Esophagus muscularis mucosa (tissue), 4 donors: ENCODE measurements around the gene TMC5. TPM values are rescaled to one million over a fixed set of nuclear protein-coding genes. Genes with fewer than 3 reads are reported as not detected.

Source experiments
- DNase-seq: peaks from one replicate; pipeline ENCODE4 v3.0.0-alpha.2; 2017; ENCODE audit errors: extremely low spot score
- H3K27ac ChIP-seq, 4 donors: fragments of 200-600 bp; sonication (generic); replicated peaks in 1 of 4; 1 replicate in 3 of 4; 2 replicates in 1 of 4; pipeline ENCODE4 v1.5.1; 2016 to 2019; ENCODE audit warnings: mild to moderate bottlenecking in 1 of 4
- H3K27me3 ChIP-seq, 4 donors: fragments of 200-600 bp; sonication (generic); one replicate each; pipeline versions ENCODE4 v1.5.1 to v1.6.0; 2016 to 2019
- H3K36me3 ChIP-seq, 4 donors: fragments of 200-600 bp; sonication (generic); one replicate each; pipeline ENCODE4 v1.5.1; 2016 to 2019
- H3K4me1 ChIP-seq, 4 donors: fragments of 200-600 bp; sonication (generic); one replicate each; pipeline ENCODE4 v1.5.1; 2016 to 2019
- H3K4me3 ChIP-seq, 4 donors: fragments of 200-600 bp; sonication (generic); 1 replicate in 2 of 4; 2 replicates in 2 of 4; pipeline ENCODE4 v1.5.1; 2016 to 2019; ENCODE audit warnings: mild to moderate bottlenecking in 4 of 4, moderate library complexity in 1 of 4
- H3K9me3 ChIP-seq, 4 donors: fragments of 200-600 bp; sonication (generic); 1 replicate in 3 of 4; 2 replicates in 1 of 4; pipeline ENCODE4 v1.5.1; 2016 to 2019
- EP300 ChIP-seq: sonication (generic); formaldehyde crosslinking; IDR thresholded peaks from one replicate; pipeline ENCODE4 v1.6.1; 2017; ENCODE audit warnings: antibody characterized with exemption
- POLR2A ChIP-seq: fragments of 450-650 bp; IDR thresholded peaks from one replicate; pipeline ENCODE4 v1.6.1; 2017; ENCODE audit warnings: antibody characterized with exemption, moderate library complexity, mild to moderate bottlenecking, low read depth
- POLR2AphosphoS5 ChIP-seq, 2 donors: sonication (generic); formaldehyde crosslinking; IDR thresholded peaks; one replicate each; pipeline ENCODE4 v1.6.1; 2017; ENCODE audit warnings: antibody characterized with exemption in 2 of 2
- WGBS: methylation state at CpG from one replicate; pipeline ENCODE4 v1.1.5; 2018; 5-methylcytosine and 5-hydroxymethylcytosine counted together
- intact Hi-C: fragments of 100-400 bp; cut with DNase I; formaldehyde crosslinking; loops from one replicate; pipeline ENCODE4 v1.15.1; 2023
- total RNA-seq, 4 donors: library from RNA; depleted of rRNA; stranded (reverse); fragments of >200 nt; gene quantifications; one replicate each; pipeline versions ENCODE4 v1.1.0 to v1.2.1, GENCODE V29; 2016
- TF ChIP-seq, protein P1 (sequence below), 3 experiments: fragments of 200-600 bp in 2 of 3; fragments of 450-650 bp in 1 of 3; sonication (generic) in 2 of 3; IDR thresholded peaks; one replicate each; pipeline ENCODE4 v1.5.1; 2017 to 2019; ENCODE audit warnings: antibody characterized with exemption in 3 of 3, mild to moderate bottlenecking in 2 of 3, moderate library complexity in 1 of 3

The TMC5 gene
- total RNA-seq, 4 donors from 2014 or later = under 0.01 to 0.42 (median 0.12) TPM

DNA sequence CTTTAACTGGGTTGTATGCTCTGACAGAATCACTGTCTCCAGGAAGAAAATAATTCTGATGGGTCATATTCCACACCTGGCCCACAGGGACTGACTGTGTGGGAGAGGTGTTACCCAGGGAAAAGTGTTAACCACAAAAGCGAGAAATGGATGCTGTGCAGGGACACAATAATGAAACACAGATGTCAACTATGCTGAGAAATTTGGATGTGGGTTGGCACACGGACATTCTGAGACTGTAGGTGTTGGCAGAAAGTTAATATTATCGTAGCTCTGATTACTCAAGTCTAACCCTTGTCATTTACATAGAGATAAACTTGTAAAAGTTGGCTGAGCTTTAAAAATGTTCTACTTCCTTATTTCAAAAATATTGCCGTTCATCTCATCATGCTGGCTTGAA lies 19.6 kb downstream of the TMC5 start:
- TF ChIP-seq, protein P1, sequence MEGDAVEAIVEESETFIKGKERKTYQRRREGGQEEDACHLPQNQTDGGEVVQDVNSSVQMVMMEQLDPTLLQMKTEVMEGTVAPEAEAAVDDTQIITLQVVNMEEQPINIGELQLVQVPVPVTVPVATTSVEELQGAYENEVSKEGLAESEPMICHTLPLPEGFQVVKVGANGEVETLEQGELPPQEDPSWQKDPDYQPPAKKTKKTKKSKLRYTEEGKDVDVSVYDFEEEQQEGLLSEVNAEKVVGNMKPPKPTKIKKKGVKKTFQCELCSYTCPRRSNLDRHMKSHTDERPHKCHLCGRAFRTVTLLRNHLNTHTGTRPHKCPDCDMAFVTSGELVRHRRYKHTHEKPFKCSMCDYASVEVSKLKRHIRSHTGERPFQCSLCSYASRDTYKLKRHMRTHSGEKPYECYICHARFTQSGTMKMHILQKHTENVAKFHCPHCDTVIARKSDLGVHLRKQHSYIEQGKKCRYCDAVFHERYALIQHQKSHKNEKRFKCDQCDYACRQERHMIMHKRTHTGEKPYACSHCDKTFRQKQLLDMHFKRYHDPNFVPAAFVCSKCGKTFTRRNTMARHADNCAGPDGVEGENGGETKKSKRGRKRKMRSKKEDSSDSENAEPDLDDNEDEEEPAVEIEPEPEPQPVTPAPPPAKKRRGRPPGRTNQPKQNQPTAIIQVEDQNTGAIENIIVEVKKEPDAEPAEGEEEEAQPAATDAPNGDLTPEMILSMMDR (IDR thresholded peaks at IDR 0.05) = no peak
- TF ChIP-seq EP300 (no peak), POLR2AphosphoS5 (IDR thresholded peaks at IDR 0.05) (no peak), POLR2A (no peak)
- no peaks in the 10 kb centered on the region for H3K9me3 ChIP-seq
- H3K27ac ChIP-seq = no peak overlapping the region
- WGBS = 36% methylated on average over 4 of the region's 4 CpGs
- intact Hi-C loops = no loop called here
- no peak for DNase-seq
- H3K4me3 ChIP-seq = no peak overlapping the region
- no peaks in the 10 kb centered on the region for H3K4me1 ChIP-seq
- no peaks in the 10 kb centered on the region for H3K27me3 ChIP-seq
- H3K36me3 ChIP-seq = no peaks in the 10 kb centered on the region

DNA sequence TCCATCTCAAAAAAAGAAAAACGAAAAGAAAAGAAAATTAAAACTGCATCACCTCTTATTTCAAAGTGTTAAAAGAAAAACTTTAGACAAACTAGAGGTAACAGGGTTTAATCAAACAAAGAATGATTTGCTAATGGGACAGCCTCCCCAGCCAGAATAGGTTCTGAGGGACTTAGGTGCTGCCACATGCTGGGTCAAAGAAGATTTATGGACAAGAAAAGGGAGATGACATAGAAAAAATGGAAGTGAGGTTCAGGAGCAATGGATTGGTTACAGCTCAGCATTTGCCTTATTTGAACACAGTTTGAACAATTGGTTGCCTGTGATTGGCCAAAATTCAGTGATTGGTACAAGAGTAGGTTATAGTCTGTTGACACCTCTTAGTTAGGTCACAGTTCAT lies 21.1 kb downstream of the TMC5 start:
- Histone ChIP-seq H3K4me1 (no peaks in the 10 kb centered on the region), H3K27ac (no peak overlapping the region), H3K36me3 (no peaks in the 10 kb centered on the region), H3K27me3 (peaks cover 0 to 9% (median 0%) of the 10 kb centered on the region in 4 donors), H3K4me3 (no peak overlapping the region), H3K9me3 (no peaks in the 10 kb centered on the region)
- no peak for DNase-seq
- WGBS = 74% methylated on average over 1 of the region's 1 CpG
- no peak for TF ChIP-seq EP300
- intact Hi-C loops = no loop called here

DNA sequence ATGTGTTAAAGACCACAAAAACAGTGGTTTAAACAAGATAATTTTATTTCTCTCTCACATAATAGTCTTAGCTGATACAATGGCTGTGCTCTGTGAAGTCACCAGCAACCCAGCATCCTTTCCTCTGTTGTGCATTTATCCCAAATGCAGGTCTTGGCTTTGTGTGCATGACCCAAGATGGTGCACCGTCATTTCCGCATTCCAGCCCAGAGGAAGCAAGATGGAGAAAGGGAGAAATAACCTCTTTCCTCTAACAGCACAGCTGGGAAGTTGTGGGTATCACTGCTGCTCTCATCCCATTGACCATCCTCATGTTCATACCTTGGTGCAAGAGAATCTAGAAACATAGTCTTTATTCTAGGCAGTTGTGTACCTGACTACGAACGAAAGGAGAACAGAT lies 21.8 kb downstream of the TMC5 start:
- Histone ChIP-seq H3K4me3 (no peak overlapping the region), H3K27ac (no peak overlapping the region), H3K4me1 (no peaks in the 10 kb centered on the region), H3K27me3 (peaks cover 0 to 9% (median 0%) of the 10 kb centered on the region in 4 donors), H3K36me3 (no peaks in the 10 kb centered on the region), H3K9me3 (no peaks in the 10 kb centered on the region)
- no peak for TF ChIP-seq EP300
- no peak for TF ChIP-seq POLR2A
- no peak for TF ChIP-seq POLR2AphosphoS5 (IDR thresholded peaks at IDR 0.05)
- TF ChIP-seq, protein P1 (IDR thresholded peaks at IDR 0.05) = no peak
- 88% methylated on average over 4 of the region's 4 CpGs for WGBS
- intact Hi-C loops = no loop called here
- DNase-seq = no peak

DNA sequence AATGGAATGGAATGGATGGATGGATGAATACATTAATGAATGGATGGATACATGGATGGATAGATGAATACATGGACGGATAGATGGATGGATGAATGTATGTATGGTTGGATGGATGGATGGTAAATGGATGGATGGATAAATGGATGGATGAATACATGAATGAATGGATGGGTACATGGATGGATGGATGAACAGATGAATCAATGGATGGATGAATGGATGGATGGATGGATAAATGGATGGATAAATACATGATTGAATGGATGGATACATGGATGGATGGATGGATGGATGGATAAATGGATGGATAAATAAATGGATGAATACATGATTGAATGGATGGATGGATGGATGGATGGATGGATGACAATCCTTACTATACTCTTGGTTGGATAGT lies 26.0 kb downstream of the TMC5 start:
- intact Hi-C loops = no loop called here
- no peak for DNase-seq
- no peak overlapping the region for H3K4me3 ChIP-seq
- no peak overlapping the region for H3K27ac ChIP-seq
- H3K27me3 ChIP-seq = peaks cover 0 to 9% (median 0%) of the 10 kb centered on the region in 4 donors
- TF ChIP-seq POLR2AphosphoS5 (IDR thresholded peaks at IDR 0.05) (no peak), POLR2A (no peak), EP300 (no peak)
- TF ChIP-seq, protein P1 (IDR thresholded peaks at IDR 0.05) = no peak
- H3K9me3 ChIP-seq = peaks cover 0 to 5% (median 2%) of the 10 kb centered on the region in 4 donors
- WGBS = 62% methylated on average over 1 of the region's 1 CpG
- no peaks in the 10 kb centered on the region for H3K36me3 ChIP-seq
- no peaks in the 10 kb centered on the region for H3K4me1 ChIP-seq

DNA sequence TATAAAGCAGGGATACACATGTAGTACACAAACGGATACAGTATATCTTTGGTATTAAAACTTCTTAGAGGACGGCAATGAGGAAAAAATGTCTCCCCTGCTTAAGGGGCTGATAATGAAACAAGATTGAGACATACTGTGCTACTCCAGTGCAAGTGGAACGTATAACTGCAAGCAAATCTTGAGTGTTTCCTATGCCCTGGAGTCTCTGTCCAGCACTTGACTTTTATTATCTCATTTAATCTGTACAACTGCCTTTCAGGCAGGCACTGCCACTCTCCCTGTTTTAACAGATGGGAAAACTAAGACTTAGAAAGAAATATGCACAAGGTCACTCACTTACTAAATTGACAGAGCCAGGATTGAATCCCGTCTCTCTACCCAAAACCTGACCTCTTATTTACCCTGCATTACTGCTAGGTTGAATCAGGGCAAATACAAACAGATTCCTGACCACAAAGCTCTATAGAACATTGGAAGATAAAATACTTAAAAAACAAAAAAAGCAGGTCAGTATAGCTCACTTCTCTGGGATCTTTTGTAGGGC lies 28.7 kb downstream of the TMC5 start:
- Histone ChIP-seq H3K4me3 (no peak overlapping the region), H3K27ac (no peak overlapping the region), H3K9me3 (peaks cover 0 to 5% (median 2%) of the 10 kb centered on the region in 4 donors), H3K27me3 (peaks cover 0 to 9% (median 0%) of the 10 kb centered on the region in 4 donors), H3K4me1 (no peaks in the 10 kb centered on the region), H3K36me3 (no peaks in the 10 kb centered on the region)
- TF ChIP-seq EP300 (no peak), POLR2AphosphoS5 (IDR thresholded peaks at IDR 0.05) (no peak), POLR2A (no peak)
- TF ChIP-seq, protein P1 (IDR thresholded peaks at IDR 0.05) = no peak
- intact Hi-C loops = no loop called here
- no peak for DNase-seq
- WGBS = 57% methylated on average over 4 of the region's 4 CpGs
